LoVo (cell line): ENCODE results near the gene B4GALT4.
"Not testable (repeated sequence)": the region's sequence is repeated elsewhere in the genome, so short reads cannot be mapped to it uniquely, and the experiment has no call there.

ENCODE experiments used
- DNase-seq: peaks from one replicate; pipeline ENCODE4 v3.0.0-alpha.2; 2016; ENCODE audit warnings: low spot score

Gene B4GALT4

GRCh38 chr3:119195911-119196310 is 44.8 kb downstream of the B4GALT4 start:
- DNase-seq = no peak

- DNase-seq = no peak
Measured at GRCh38 chr3:119195151-119195476, 45.6 kb downstream of the B4GALT4 start.

GRCh38 chr3:119194237-119195150 is 46.2 kb downstream of the B4GALT4 start:
- DNase-seq = no peak

GRCh38 chr3:119191800-119192199 is 48.9 kb downstream of the B4GALT4 start:
- no peak for DNase-seq

- no peak for DNase-seq
Measured at GRCh38 chr3:119187266-119187665, 53.4 kb downstream of the B4GALT4 start.

GRCh38 chr3:119184796-119185570 is 55.7 kb downstream of the B4GALT4 start:
- no peak for DNase-seq

- no peak for DNase-seq
Measured at GRCh38 chr3:119184111-119184510, 56.6 kb downstream of the B4GALT4 start.

- peak; percentile 27 for DNase-seq
Measured at GRCh38 chr3:119181765-119182164, 58.9 kb downstream of the B4GALT4 start.

- DNase-seq = no peak
Measured at GRCh38 chr3:119177321-119177720, 63.4 kb downstream of the B4GALT4 start.

- no peak for DNase-seq
Measured at GRCh38 chr3:119176778-119177177, 63.9 kb downstream of the B4GALT4 start.

GRCh38 chr3:119175872-119176756 is 64.6 kb downstream of the B4GALT4 start:
- no peak for DNase-seq

GRCh38 chr3:119173325-119173724 is 67.4 kb downstream of the B4GALT4 start, which contains the start of gene UPK1B:
TSS of gene UPK1B (plus strand) at chr3:119173598. CDS start at chr3:119186742, 13,144 bp downstream.
- DNase-seq = no peak

GRCh38 chr3:119170821-119171220 is 69.9 kb downstream of the B4GALT4 start:
- DNase-seq = no peak

- DNase-seq = not testable (repeated sequence)
Measured at GRCh38 chr3:119164745-119165144, 75.9 kb downstream of the B4GALT4 start.
